K562 treated with DMSO at 1 percent for 24 hours (cell line): ENCODE data around the gene EHF. TPM values are rescaled to one million over a fixed set of nuclear protein-coding genes. Genes with fewer than 3 reads are reported as not detected.

Source experiments
- total RNA-seq: library from RNA; unstranded; fragments of 300-600 nt; gene quantifications from 2 replicates; pipeline ENCODE4 v1.2.3, GENCODE V29; 2022; ENCODE audit warnings: low read depth; ENCODE audit not compliant: insufficient read depth

EHF gene
- 0.32 and 0.60 TPM in 2 replicates for total RNA-seq

DNA sequence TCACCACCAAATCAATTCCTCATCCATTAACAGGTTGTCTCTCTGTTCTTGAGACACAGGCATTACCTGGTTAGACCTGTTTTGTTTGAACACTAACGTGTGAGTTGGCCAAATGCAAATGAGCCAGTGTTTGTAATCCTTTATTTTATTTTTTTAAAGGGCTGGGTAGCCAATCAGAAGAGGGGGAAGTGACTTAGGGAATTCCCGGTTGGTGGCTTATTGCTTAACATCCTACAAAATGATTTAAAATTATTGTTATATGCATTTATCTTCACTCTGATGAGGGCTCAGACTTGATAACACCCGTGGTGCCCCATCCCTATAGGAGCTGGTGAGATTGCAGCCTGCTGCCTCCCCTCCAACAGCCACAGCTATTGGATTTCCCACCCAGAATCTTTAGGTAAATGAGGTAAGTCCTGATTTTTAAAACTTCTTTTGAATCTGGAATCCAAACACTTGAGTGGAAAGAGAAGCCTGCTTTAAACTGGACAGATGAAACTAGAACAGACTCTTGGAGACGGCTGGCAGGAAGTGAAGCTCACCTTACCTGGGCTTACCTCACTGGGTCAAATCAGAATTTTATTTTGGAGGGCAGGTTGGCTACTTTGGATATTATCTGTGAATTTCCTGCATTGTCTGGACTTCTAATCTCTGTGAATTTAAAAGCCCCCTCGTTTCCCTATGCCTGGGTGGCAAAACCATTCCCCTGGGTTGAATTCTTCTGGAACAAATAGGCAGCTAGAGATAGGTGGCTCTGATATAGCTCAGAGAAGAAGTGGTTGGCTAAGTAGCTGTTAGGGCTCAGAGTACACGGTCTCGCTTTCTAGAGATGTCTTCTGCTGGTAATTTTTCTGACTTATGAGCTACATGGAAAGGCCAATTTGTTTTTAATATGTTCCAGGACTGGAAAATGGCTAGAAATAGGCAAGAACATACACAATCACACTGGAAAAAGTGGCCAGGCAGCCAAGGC is at the start of gene EHF:
EHF (plus strand) TSS at position 274 of the 973 bp plus-strand sequence. CDS start 21,538 bp downstream, outside the sequence.

Other genes starting within 250 kb of the EHF start
- 54.5 and 57.9 TPM in 2 replicates for gene CAT, start 182.2 kb upstream of the EHF start, total RNA-seq
- gene ELF5, start 107.3 kb upstream of the EHF start, total RNA-seq: not detected in 2 replicates